ENCODE results near the gene ALG6.

Gene ALG6

GRCh38 chr1:63429281-63429680, 61.9 kb downstream of the ALG6 start:
- TF ChIP-seq FOXM1 (IDR thresholded peaks at IDR 0.05; ENCODE audit: borderline replicate concordance, low read depth) (no peak), USF1 (IDR thresholded peaks at IDR 0.05) (no peak), RAD21 (IDR thresholded peaks at IDR 0.05; ENCODE audit: low read depth) (no peak), CEBPB (IDR thresholded peaks at IDR 0.05) (no peak), EP300 (IDR thresholded peaks at IDR 0.05; ENCODE audit: borderline replicate concordance) (no peak), NFIC (IDR thresholded peaks at IDR 0.05) (no peak), TEAD4 (IDR thresholded peaks at IDR 0.05) (no peak), ZBTB7A (IDR thresholded peaks at IDR 0.05; ENCODE audit: low read depth) (no peak), REST (IDR thresholded peaks at IDR 0.05; ENCODE audit: low read depth) (no peak), YY1 (IDR thresholded peaks at IDR 0.05; ENCODE audit: low read depth) (no peak), MAX (IDR thresholded peaks at IDR 0.05) (no peak), CREB1 (IDR thresholded peaks at IDR 0.05; ENCODE audit: low read depth) (no peak), TCF12 (IDR thresholded peaks at IDR 0.05; ENCODE audit: low read depth) (no peak), EGR1 (IDR thresholded peaks at IDR 0.05) (no peak), TAF1 (IDR thresholded peaks at IDR 0.05; ENCODE audit: low read depth) (no peak)

- TF ChIP-seq TAF1 (IDR thresholded peaks at IDR 0.05; ENCODE audit: low read depth) = no peak
- TF ChIP-seq TCF12 (IDR thresholded peaks at IDR 0.05; ENCODE audit: low read depth) = no peak
- TF ChIP-seq FOXM1 (IDR thresholded peaks at IDR 0.05; ENCODE audit: borderline replicate concordance, low read depth) = no peak
- no peak for TF ChIP-seq NFIC (IDR thresholded peaks at IDR 0.05)
- TF ChIP-seq TEAD4 (IDR thresholded peaks at IDR 0.05) = no peak
- no peak for TF ChIP-seq RAD21 (IDR thresholded peaks at IDR 0.05; ENCODE audit: low read depth)
- no peak for TF ChIP-seq EP300 (IDR thresholded peaks at IDR 0.05; ENCODE audit: borderline replicate concordance)
- no peak for TF ChIP-seq USF1 (IDR thresholded peaks at IDR 0.05)
- TF ChIP-seq REST (IDR thresholded peaks at IDR 0.05; ENCODE audit: low read depth) = no peak
- TF ChIP-seq CREB1 (IDR thresholded peaks at IDR 0.05; ENCODE audit: low read depth) = no peak
- TF ChIP-seq EGR1 (IDR thresholded peaks at IDR 0.05) = no peak
- TF ChIP-seq CEBPB (IDR thresholded peaks at IDR 0.05) = no peak
- TF ChIP-seq ZBTB7A (IDR thresholded peaks at IDR 0.05; ENCODE audit: low read depth) = no peak
- no peak for TF ChIP-seq YY1 (IDR thresholded peaks at IDR 0.05; ENCODE audit: low read depth)
- no peak for TF ChIP-seq MAX (IDR thresholded peaks at IDR 0.05)
Observed at GRCh38 chr1:63435161-63435560, 67.7 kb downstream of the ALG6 start.

GRCh38 chr1:63442141-63442475, 74.7 kb downstream of the ALG6 start:
- TF ChIP-seq TEAD4 (IDR thresholded peaks at IDR 0.05) = no peak
- no peak for TF ChIP-seq EP300 (IDR thresholded peaks at IDR 0.05; ENCODE audit: borderline replicate concordance)

GRCh38 chr1:63448731-63449246, 81.4 kb downstream of the ALG6 start:
- TF ChIP-seq EGR1 (IDR thresholded peaks at IDR 0.05) = no peak

GRCh38 chr1:63450416-63450815, 83.0 kb downstream of the ALG6 start:
- TF ChIP-seq USF1 (IDR thresholded peaks at IDR 0.05) (no peak), TCF12 (IDR thresholded peaks at IDR 0.05; ENCODE audit: low read depth) (no peak), EGR1 (IDR thresholded peaks at IDR 0.05) (no peak), YY1 (IDR thresholded peaks at IDR 0.05; ENCODE audit: low read depth) (no peak), RAD21 (IDR thresholded peaks at IDR 0.05; ENCODE audit: low read depth) (no peak), MAX (IDR thresholded peaks at IDR 0.05) (no peak), TAF1 (IDR thresholded peaks at IDR 0.05; ENCODE audit: low read depth) (no peak), NFIC (IDR thresholded peaks at IDR 0.05) (no peak), REST (IDR thresholded peaks at IDR 0.05; ENCODE audit: low read depth) (no peak), FOXM1 (IDR thresholded peaks at IDR 0.05; ENCODE audit: borderline replicate concordance, low read depth) (no peak)

Measured in Ishikawa (cell line).